Effector memory CD8-positive, alpha-beta T cell (primary cell): Measurements from ENCODE around the gene RBP2.

Experiments used
- ATAC-seq: fragments of 150-1000 bp; cut with Tn5 transposase; replicated peaks from 2 replicates; pipeline ENCODE4 v1.10.0; 2021; ENCODE audit warnings: mild to moderate bottlenecking, moderate library complexity
- DNase-seq, 3 experiments: peaks; one replicate each; pipeline ENCODE4 v3.0.0; 2021
- H3K27ac Mint-ChIP-seq, 2 donors: one replicate each; pipeline ENCODE4 v1.8.0; 2022; ENCODE audit warnings: mild to moderate bottlenecking in 2 of 2, mixed read lengths in 2 of 2, moderate library complexity in 2 of 2
- H3K27me3 Mint-ChIP-seq, 2 donors: one replicate each; pipeline ENCODE4 v1.8.0; 2022; ENCODE audit warnings: mixed read lengths in 2 of 2
- H3K36me3 Mint-ChIP-seq: one replicate; pipeline ENCODE4 v1.8.0; 2022; ENCODE audit warnings: mild to moderate bottlenecking, moderate library complexity, mixed read lengths; ENCODE audit not compliant: insufficient read depth
- H3K4me1 Mint-ChIP-seq, 2 donors: one replicate each; pipeline ENCODE4 v1.8.0; 2022; ENCODE audit warnings: low read depth in 2 of 2, mixed read lengths in 2 of 2
- H3K4me3 Mint-ChIP-seq, 2 donors: one replicate each; pipeline ENCODE4 v1.8.0; 2022; ENCODE audit warnings: mild to moderate bottlenecking in 2 of 2, mixed read lengths in 2 of 2, moderate library complexity in 2 of 2
- H3K9me3 Mint-ChIP-seq, 2 donors: one replicate each; pipeline ENCODE4 v1.8.0; 2022; ENCODE audit warnings: mixed read lengths in 2 of 2

RBP2 gene

GRCh38 chr3:139472380-139473010 is 3.8 kb downstream of the RBP2 start:
- no peak for DNase-seq
- H3K27ac Mint-ChIP-seq = no peak overlapping the region
- no peaks in the 10 kb centered on the region for H3K36me3 Mint-ChIP-seq
- no peak for ATAC-seq
- H3K4me1 Mint-ChIP-seq = no peaks in the 10 kb centered on the region
- no peak overlapping the region for H3K4me3 Mint-ChIP-seq
- no peaks in the 10 kb centered on the region for H3K27me3 Mint-ChIP-seq
- no peaks in the 10 kb centered on the region for H3K9me3 Mint-ChIP-seq

- H3K36me3 Mint-ChIP-seq = no peaks in the 10 kb centered on the region
- DNase-seq (no peak), ATAC-seq (no peak)
- no peaks in the 10 kb centered on the region for H3K4me1 Mint-ChIP-seq
- no peak overlapping the region for H3K4me3 Mint-ChIP-seq
- no peaks in the 10 kb centered on the region for H3K9me3 Mint-ChIP-seq
- no peaks in the 10 kb centered on the region for H3K27me3 Mint-ChIP-seq
- no peak overlapping the region for H3K27ac Mint-ChIP-seq
Measured at GRCh38 chr3:139470199-139470598, 6.1 kb downstream of the RBP2 start.

- Mint-ChIP-seq H3K4me1 (no peaks in the 10 kb centered on the region), H3K36me3 (no peaks in the 10 kb centered on the region), H3K27ac (no peak overlapping the region), H3K9me3 (no peaks in the 10 kb centered on the region), H3K4me3 (no peak overlapping the region), H3K27me3 (no peaks in the 10 kb centered on the region)
- ATAC-seq (no peak), DNase-seq (no peak)
Measured at GRCh38 chr3:139468399-139468798, 7.9 kb downstream of the RBP2 start.

- Mint-ChIP-seq H3K4me1 (no peaks in the 10 kb centered on the region), H3K9me3 (no peaks in the 10 kb centered on the region), H3K27ac (no peak overlapping the region), H3K27me3 (no peaks in the 10 kb centered on the region), H3K4me3 (no peak overlapping the region), H3K36me3 (no peaks in the 10 kb centered on the region)
- ATAC-seq (no peak), DNase-seq (no peak)
Measured at GRCh38 chr3:139466360-139466759, 10.0 kb downstream of the RBP2 start.

GRCh38 chr3:139465636-139466035 is 10.7 kb downstream of the RBP2 start:
- H3K36me3 Mint-ChIP-seq = no peaks in the 10 kb centered on the region
- H3K27ac Mint-ChIP-seq = no peak overlapping the region
- H3K4me3 Mint-ChIP-seq = no peak overlapping the region
- no peaks in the 10 kb centered on the region for H3K27me3 Mint-ChIP-seq
- no peaks in the 10 kb centered on the region for H3K9me3 Mint-ChIP-seq
- no peak for ATAC-seq
- DNase-seq = no peak
- H3K4me1 Mint-ChIP-seq = no peaks in the 10 kb centered on the region

GRCh38 chr3:139463466-139463865 is 12.8 kb downstream of the RBP2 start:
- Mint-ChIP-seq H3K27ac (no peak overlapping the region), H3K36me3 (no peaks in the 10 kb centered on the region), H3K4me1 (no peaks in the 10 kb centered on the region), H3K4me3 (no peak overlapping the region), H3K27me3 (no peaks in the 10 kb centered on the region), H3K9me3 (no peaks in the 10 kb centered on the region)
- ATAC-seq (no peak), DNase-seq (no peak)

GRCh38 chr3:139460529-139460928 is 15.8 kb downstream of the RBP2 start:
- no peaks in the 10 kb centered on the region for H3K4me1 Mint-ChIP-seq
- no peak overlapping the region for H3K27ac Mint-ChIP-seq
- no peaks in the 10 kb centered on the region for H3K9me3 Mint-ChIP-seq
- ATAC-seq (no peak), DNase-seq (no peak)
- no peak overlapping the region for H3K4me3 Mint-ChIP-seq
- no peaks in the 10 kb centered on the region for H3K27me3 Mint-ChIP-seq
- no peaks in the 10 kb centered on the region for H3K36me3 Mint-ChIP-seq

- H3K9me3 Mint-ChIP-seq = no peaks in the 10 kb centered on the region
- no peaks in the 10 kb centered on the region for H3K36me3 Mint-ChIP-seq
- H3K27me3 Mint-ChIP-seq = no peaks in the 10 kb centered on the region
- ATAC-seq = no peak
- no peak overlapping the region for H3K4me3 Mint-ChIP-seq
- no peak for DNase-seq
- no peaks in the 10 kb centered on the region for H3K4me1 Mint-ChIP-seq
- no peak overlapping the region for H3K27ac Mint-ChIP-seq
Measured at GRCh38 chr3:139460076-139460475, 16.2 kb downstream of the RBP2 start.

GRCh38 chr3:139458348-139458747 is 18.0 kb downstream of the RBP2 start:
- H3K27ac Mint-ChIP-seq = no peak overlapping the region
- ATAC-seq = no peak
- H3K36me3 Mint-ChIP-seq = no peaks in the 10 kb centered on the region
- H3K27me3 Mint-ChIP-seq = no peaks in the 10 kb centered on the region
- H3K4me3 Mint-ChIP-seq = no peak overlapping the region
- no peaks in the 10 kb centered on the region for H3K4me1 Mint-ChIP-seq
- H3K9me3 Mint-ChIP-seq = no peaks in the 10 kb centered on the region
- no peak for DNase-seq

- Mint-ChIP-seq H3K9me3 (no peaks in the 10 kb centered on the region), H3K27ac (no peak overlapping the region), H3K4me3 (no peak overlapping the region), H3K36me3 (no peaks in the 10 kb centered on the region), H3K4me1 (no peaks in the 10 kb centered on the region), H3K27me3 (no peaks in the 10 kb centered on the region)
- ATAC-seq (no peak), DNase-seq (no peak)
Measured at GRCh38 chr3:139457066-139457465, 19.2 kb downstream of the RBP2 start.

GRCh38 chr3:139456386-139456785 is 19.9 kb downstream of the RBP2 start:
- Mint-ChIP-seq H3K4me3 (no peak overlapping the region), H3K9me3 (no peaks in the 10 kb centered on the region), H3K4me1 (no peaks in the 10 kb centered on the region), H3K27me3 (no peaks in the 10 kb centered on the region), H3K36me3 (no peaks in the 10 kb centered on the region), H3K27ac (no peak overlapping the region)
- DNase-seq (no peak), ATAC-seq (no peak)

GRCh38 chr3:139455855-139456254 is 20.5 kb downstream of the RBP2 start:
- H3K36me3 Mint-ChIP-seq = no peaks in the 10 kb centered on the region
- H3K27me3 Mint-ChIP-seq = no peaks in the 10 kb centered on the region
- ATAC-seq = no peak

GRCh38 chr3:139455206-139455605 is 21.1 kb downstream of the RBP2 start:
- H3K36me3 Mint-ChIP-seq = no peaks in the 10 kb centered on the region
- H3K27me3 Mint-ChIP-seq = no peaks in the 10 kb centered on the region
- DNase-seq = no peak
- H3K9me3 Mint-ChIP-seq = no peaks in the 10 kb centered on the region
- ATAC-seq = no peak
- no peak overlapping the region for H3K4me3 Mint-ChIP-seq
- no peak overlapping the region for H3K27ac Mint-ChIP-seq
- no peaks in the 10 kb centered on the region for H3K4me1 Mint-ChIP-seq

More at GRCh38 chr3:139455855-139456254, 20.5 kb downstream of the RBP2 start:
- no peak overlapping the region for H3K27ac Mint-ChIP-seq
- no peaks in the 10 kb centered on the region for H3K4me1 Mint-ChIP-seq
- no peak overlapping the region for H3K4me3 Mint-ChIP-seq
- H3K9me3 Mint-ChIP-seq = no peaks in the 10 kb centered on the region
- no peak for DNase-seq

GRCh38 chr3:139454346-139454745 is 22.0 kb downstream of the RBP2 start:
- Mint-ChIP-seq H3K4me1 (no peaks in the 10 kb centered on the region), H3K27ac (no peak overlapping the region), H3K36me3 (no peaks in the 10 kb centered on the region), H3K27me3 (no peaks in the 10 kb centered on the region), H3K4me3 (no peak overlapping the region), H3K9me3 (no peaks in the 10 kb centered on the region)
- ATAC-seq = no peak
- no peak for DNase-seq

- Mint-ChIP-seq H3K4me3 (no peak overlapping the region), H3K4me1 (no peaks in the 10 kb centered on the region), H3K27me3 (no peaks in the 10 kb centered on the region), H3K9me3 (no peaks in the 10 kb centered on the region), H3K36me3 (no peaks in the 10 kb centered on the region), H3K27ac (no peak overlapping the region)
- DNase-seq (no peak), ATAC-seq (no peak)
Measured at GRCh38 chr3:139450159-139450558, 26.2 kb downstream of the RBP2 start.
